Trophoblast cell (in vitro differentiated cells and primary cell): ENCODE measurements around the gene SND1.

Source experiments
- DNase-seq, 2 donors: peaks; one replicate each; pipeline ENCODE4 v3.0.0-alpha.2; 2016
- H2AFZ ChIP-seq: 2 replicates; pipeline ENCODE4 v1.6.1; 2013; ENCODE audit warnings: low read length, moderate library complexity, mild to moderate bottlenecking; ENCODE audit not compliant: insufficient read depth, poor library complexity
- H2AK5ac ChIP-seq: 2 replicates; pipeline ENCODE4 v1.6.1; 2013; ENCODE audit warnings: mild to moderate bottlenecking, low read length
- H2BK120ac ChIP-seq: 2 replicates; pipeline ENCODE4 v1.6.1; 2013; ENCODE audit warnings: low read length, mild to moderate bottlenecking, moderate library complexity; ENCODE audit not compliant: insufficient read depth, poor library complexity
- H2BK12ac ChIP-seq: 2 replicates; pipeline ENCODE4 v1.6.1; 2013; ENCODE audit warnings: mild to moderate bottlenecking, low read length, moderate library complexity
- H2BK5ac ChIP-seq: 2 replicates; pipeline ENCODE4 v1.6.1; 2013; ENCODE audit warnings: low read length, low read depth, moderate library complexity, mild to moderate bottlenecking; ENCODE audit not compliant: poor library complexity
- H3K14ac ChIP-seq: 2 replicates; pipeline ENCODE4 v1.6.1; 2013; ENCODE audit warnings: mild to moderate bottlenecking, low read length
- H3K18ac ChIP-seq: 2 replicates; pipeline ENCODE4 v1.6.1; 2013; ENCODE audit warnings: mild to moderate bottlenecking, low read length
- H3K23ac ChIP-seq: 2 replicates; pipeline ENCODE4 v1.6.1; 2013; ENCODE audit warnings: low read length
- H3K27ac ChIP-seq: 2 replicates; pipeline ENCODE4 v1.5.1; 2013; ENCODE audit warnings: low read depth, mild to moderate bottlenecking, inconsistent platforms, low read length, moderate library complexity
- H3K27me3 ChIP-seq: 2 replicates; pipeline ENCODE4 v1.6.1; 2013; ENCODE audit warnings: inconsistent platforms, mild to moderate bottlenecking, low read length, moderate library complexity; ENCODE audit not compliant: insufficient read depth
- H3K36me3 ChIP-seq, 2 experiments: 1 replicate in 1 of 2; 2 replicates in 1 of 2; pipeline ENCODE4 v1.6.1; 2013; ENCODE audit warnings: low read length in 2 of 2, mild to moderate bottlenecking in 2 of 2, moderate library complexity in 1 of 2; ENCODE audit not compliant: insufficient read depth in 2 of 2, control insufficient read depth in 1 of 2
- H3K4ac ChIP-seq: 2 replicates; pipeline ENCODE4 v1.6.1; 2013; ENCODE audit warnings: low read depth, mild to moderate bottlenecking, low read length, moderate library complexity
- H3K4me1 ChIP-seq, 2 experiments: 1 replicate in 1 of 2; 2 replicates in 1 of 2; pipeline ENCODE4 v1.6.1; 2013; ENCODE audit warnings: low read length in 2 of 2, mild to moderate bottlenecking in 2 of 2, moderate library complexity in 1 of 2; ENCODE audit not compliant: insufficient read depth in 2 of 2, control insufficient read depth in 1 of 2
- H3K4me2 ChIP-seq: 2 replicates; pipeline ENCODE4 v1.6.1; 2013; ENCODE audit warnings: inconsistent platforms, mild to moderate bottlenecking, low read length, moderate library complexity
- H3K4me3 ChIP-seq: 2 replicates; pipeline ENCODE4 v1.5.1; 2013; ENCODE audit warnings: mild to moderate bottlenecking, low read depth, low read length, inconsistent platforms
- H3K79me1 ChIP-seq: one replicate; pipeline ENCODE4 v1.6.1; 2013; ENCODE audit warnings: low read length
- H3K79me2 ChIP-seq: 2 replicates; pipeline ENCODE4 v1.6.1; 2013; ENCODE audit warnings: low read length, mild to moderate bottlenecking; ENCODE audit not compliant: control insufficient read depth, insufficient read depth, poor library complexity
- H3K9ac ChIP-seq: 2 replicates; pipeline ENCODE4 v1.6.1; 2013; ENCODE audit warnings: mild to moderate bottlenecking, low read length
- H3K9me3 ChIP-seq: 2 replicates; pipeline ENCODE4 v1.6.1; 2013; ENCODE audit warnings: low read depth, mild to moderate bottlenecking, control low read depth, inconsistent platforms, low read length; ENCODE audit not compliant: insufficient read depth
- H4K12ac ChIP-seq: 2 replicates; pipeline ENCODE4 v1.6.1; 2013; ENCODE audit warnings: low read depth, mild to moderate bottlenecking, low read length, moderate library complexity
- H4K8ac ChIP-seq: 2 replicates; pipeline ENCODE4 v1.6.1; 2013; ENCODE audit warnings: low read depth, mild to moderate bottlenecking, low read length, moderate library complexity
- H4K91ac ChIP-seq: one replicate; pipeline ENCODE4 v1.6.1; 2013; ENCODE audit warnings: low read depth, mild to moderate bottlenecking, low read length, moderate library complexity
- WGBS: extraction: QIAGEN DNeasy Blood & Tissue Kit; methylation state at CpG from one replicate; pipeline ENCODE4 v1.1.7; 2013; ENCODE audit warnings: missing lambda C conversion rate; ENCODE audit not compliant: insufficient read length, insufficient coverage; ENCODE audit errors: extremely low coverage; 5-methylcytosine and 5-hydroxymethylcytosine counted together

SND1 gene

GRCh38 chr7:127616724-127617123 is 35.3 kb upstream of the SND1 start:
- no peak overlapping the region for H2BK120ac ChIP-seq
- DNase-seq: no peak
- H3K4me1 ChIP-seq: no peaks in the 10 kb centered on the region
- H3K4me3 ChIP-seq: no peak overlapping the region
- no peaks in the 10 kb centered on the region for H3K36me3 ChIP-seq
- no peak overlapping the region for H4K12ac ChIP-seq
- no peak overlapping the region for H3K23ac ChIP-seq
- no peak overlapping the region for H2BK5ac ChIP-seq
- no peak overlapping the region for H2AFZ ChIP-seq
- H4K8ac ChIP-seq: no peak overlapping the region
- H3K9ac ChIP-seq: no peak overlapping the region
- no peak overlapping the region for H2BK12ac ChIP-seq
- no peak overlapping the region for H2AK5ac ChIP-seq
- no peak overlapping the region for H3K4ac ChIP-seq
- H3K27me3 ChIP-seq: peaks cover 20% of the 10 kb centered on the region
- no peak overlapping the region for H3K18ac ChIP-seq
- H4K91ac ChIP-seq: no peak overlapping the region
- peaks cover 7% of the 10 kb centered on the region for H3K9me3 ChIP-seq
- no peak overlapping the region for H3K27ac ChIP-seq
- no peaks in the 10 kb centered on the region for H3K79me1 ChIP-seq
- H3K79me2 ChIP-seq: no peaks in the 10 kb centered on the region
- no CpG with 5 or more reads among the region's 5 CpGs for WGBS
- no peak overlapping the region for H3K4me2 ChIP-seq
- no peak overlapping the region for H3K14ac ChIP-seq

GRCh38 chr7:127618042-127618441 is 34.0 kb upstream of the SND1 start, which contains the start of gene PAX4:
Gene PAX4 (minus strand): TSS chr7:127618142. CDS start chr7:127615928, 2,214 bp downstream.
- H3K18ac ChIP-seq: no peak within 1 kb of the TSS
- H3K79me1 ChIP-seq: no peaks in the 10 kb centered on the region
- H3K79me2 ChIP-seq: no peaks in the 10 kb centered on the region
- DNase-seq: no peak
- H3K4me1 ChIP-seq: no peaks in the 10 kb centered on the region
- no peak within 1 kb of the TSS for H2BK12ac ChIP-seq
- H3K27me3 ChIP-seq: peaks cover 20% of the 10 kb centered on the region
- H2BK5ac ChIP-seq: no peak within 1 kb of the TSS
- no peak within 1 kb of the TSS for H3K14ac ChIP-seq
- no peak within 1 kb of the TSS for H2BK120ac ChIP-seq
- H4K12ac ChIP-seq: no peak within 1 kb of the TSS
- H3K23ac ChIP-seq: peak within 1 kb of the TSS; percentile 40
- no peak within 1 kb of the TSS for H2AK5ac ChIP-seq
- no peak within 1 kb of the TSS for H4K8ac ChIP-seq
- no CpG with 5 or more reads among the region's 2 CpGs for WGBS
- H3K9me3 ChIP-seq: peaks cover 4% of the 10 kb centered on the region
- no peak within 1 kb of the TSS for H3K9ac ChIP-seq
- no peak within 1 kb of the TSS for H2AFZ ChIP-seq
- no peak within 1 kb of the TSS for H3K4me3 ChIP-seq
- H4K91ac ChIP-seq: no peak within 1 kb of the TSS
- H3K4ac ChIP-seq: no peak within 1 kb of the TSS
- no peaks in the 10 kb centered on the region for H3K36me3 ChIP-seq
- H3K27ac ChIP-seq: no peak within 1 kb of the TSS
- H3K4me2 ChIP-seq: no peak within 1 kb of the TSS

GRCh38 chr7:127618775-127619174 is 33.2 kb upstream of the SND1 start:
- no peak overlapping the region for H3K27ac ChIP-seq
- no peaks in the 10 kb centered on the region for H3K79me1 ChIP-seq
- no peak overlapping the region for H3K18ac ChIP-seq
- H2BK5ac ChIP-seq: no peak overlapping the region
- no peaks in the 10 kb centered on the region for H3K4me1 ChIP-seq
- no peak overlapping the region for H2BK120ac ChIP-seq
- no peak overlapping the region for H3K4me3 ChIP-seq
- H2AK5ac ChIP-seq: no peak overlapping the region
- H4K12ac ChIP-seq: no peak overlapping the region
- H3K9me3 ChIP-seq: peaks cover 4% of the 10 kb centered on the region
- no CpG with 5 or more reads among the region's 1 CpG for WGBS
- no peak overlapping the region for H4K8ac ChIP-seq
- no peak overlapping the region for H3K23ac ChIP-seq
- no peaks in the 10 kb centered on the region for H3K36me3 ChIP-seq
- H2BK12ac ChIP-seq: no peak overlapping the region
- peaks cover 20% of the 10 kb centered on the region for H3K27me3 ChIP-seq
- no peak overlapping the region for H2AFZ ChIP-seq
- DNase-seq: no peak
- no peak overlapping the region for H3K9ac ChIP-seq
- H3K4me2 ChIP-seq: no peak overlapping the region
- no peaks in the 10 kb centered on the region for H3K79me2 ChIP-seq
- H4K91ac ChIP-seq: no peak overlapping the region
- H3K4ac ChIP-seq: no peak overlapping the region
- no peak overlapping the region for H3K14ac ChIP-seq

- Histone ChIP-seq H4K8ac (no peak overlapping the region), H4K91ac (no peak overlapping the region), H3K36me3 (no peaks in the 10 kb centered on the region), H3K79me2 (no peaks in the 10 kb centered on the region), H3K4me3 (peak overlapping the region; percentile 34), H4K12ac (no peak overlapping the region), H3K27me3 (peaks cover 20% of the 10 kb centered on the region), H3K14ac (no peak overlapping the region), H3K4me2 (no peak overlapping the region), H2BK120ac (no peak overlapping the region), H2BK5ac (no peak overlapping the region), H2AFZ (no peak overlapping the region), H3K23ac (no peak overlapping the region), H3K79me1 (no peaks in the 10 kb centered on the region), H2BK12ac (no peak overlapping the region), H2AK5ac (no peak overlapping the region), H3K27ac (no peak overlapping the region), H3K9me3 (peaks cover 4% of the 10 kb centered on the region), H3K18ac (no peak overlapping the region), H3K4me1 (no peaks in the 10 kb centered on the region), H3K4ac (no peak overlapping the region), H3K9ac (no peak overlapping the region)
- peak in 1 of 2 donors; percentile 19 for DNase-seq
- no CpG with 5 or more reads among the region's 27 CpGs for WGBS
These were observed 32.2 kb upstream of the SND1 start for GRCh38 chr7:127619681-127620405.
